HK-2 (cell line): ENCODE measurements around the gene OLAH.

Experiments
- DNase-seq: peaks from one replicate; pipeline ENCODE4 v3.0.0-alpha.2; 2018; ENCODE audit not compliant: unreplicated experiment

The OLAH gene

DNA sequence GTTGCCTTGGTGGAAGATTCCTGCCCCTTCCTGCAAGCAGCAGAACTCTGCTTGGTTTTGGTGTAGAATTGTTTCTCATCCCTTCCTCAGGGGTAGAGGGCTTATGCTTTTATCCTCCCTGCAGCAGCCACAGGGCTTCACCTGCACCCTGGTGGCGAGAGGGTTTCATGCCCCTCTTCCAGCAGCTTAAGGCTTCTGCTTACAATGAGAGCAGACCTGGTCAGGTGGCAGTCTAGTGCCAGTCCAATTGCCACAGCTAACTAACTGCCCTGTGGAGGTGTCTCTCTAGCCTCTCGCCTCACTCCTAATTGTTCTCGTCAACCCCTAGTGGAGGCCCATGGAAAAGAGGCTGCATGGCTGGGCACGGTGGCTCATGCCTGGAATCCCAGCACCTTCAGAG is 25.5 kb downstream of the OLAH start:
- DNase-seq: no peak

DNA sequence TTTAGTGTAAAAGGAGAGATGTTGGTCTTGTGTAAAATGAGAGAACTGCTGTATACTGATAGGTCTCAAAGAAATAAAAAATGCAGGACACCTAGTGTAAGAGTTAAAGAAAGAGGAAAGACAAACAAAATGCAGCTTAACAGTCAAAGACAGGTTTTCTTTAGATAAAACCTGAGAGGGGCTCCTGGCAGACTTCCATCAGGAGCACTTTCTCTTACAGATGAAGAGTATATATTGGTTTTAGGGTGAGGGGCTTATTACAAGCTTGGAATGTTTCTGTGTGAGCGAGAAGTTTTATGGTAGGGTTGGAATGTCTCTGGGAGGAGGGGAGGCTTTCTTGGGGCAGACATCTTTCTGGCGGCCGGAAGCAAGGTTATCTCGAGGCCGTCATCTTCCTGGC is 28.6 kb downstream of the OLAH start:
- DNase-seq: no peak

DNA sequence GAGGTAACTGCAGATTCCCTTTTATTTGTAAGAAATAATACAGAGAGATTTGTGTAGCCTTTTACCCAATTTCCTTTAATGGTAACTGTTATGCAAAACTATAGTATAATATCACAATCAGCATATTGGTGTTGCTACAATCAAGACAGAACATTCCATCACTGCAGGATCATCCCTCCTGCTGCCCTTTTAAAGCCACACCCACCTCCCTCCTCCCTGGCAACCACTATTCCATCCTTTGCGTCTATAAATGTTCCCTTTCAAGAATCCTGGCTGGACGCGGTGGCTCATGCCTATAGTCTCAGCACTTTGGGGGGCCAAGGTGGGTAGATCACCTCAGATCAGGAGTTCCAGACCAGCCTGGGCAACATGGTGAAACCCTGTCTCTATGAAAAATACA is 31.7 kb downstream of the OLAH start:
- no peak for DNase-seq

DNA sequence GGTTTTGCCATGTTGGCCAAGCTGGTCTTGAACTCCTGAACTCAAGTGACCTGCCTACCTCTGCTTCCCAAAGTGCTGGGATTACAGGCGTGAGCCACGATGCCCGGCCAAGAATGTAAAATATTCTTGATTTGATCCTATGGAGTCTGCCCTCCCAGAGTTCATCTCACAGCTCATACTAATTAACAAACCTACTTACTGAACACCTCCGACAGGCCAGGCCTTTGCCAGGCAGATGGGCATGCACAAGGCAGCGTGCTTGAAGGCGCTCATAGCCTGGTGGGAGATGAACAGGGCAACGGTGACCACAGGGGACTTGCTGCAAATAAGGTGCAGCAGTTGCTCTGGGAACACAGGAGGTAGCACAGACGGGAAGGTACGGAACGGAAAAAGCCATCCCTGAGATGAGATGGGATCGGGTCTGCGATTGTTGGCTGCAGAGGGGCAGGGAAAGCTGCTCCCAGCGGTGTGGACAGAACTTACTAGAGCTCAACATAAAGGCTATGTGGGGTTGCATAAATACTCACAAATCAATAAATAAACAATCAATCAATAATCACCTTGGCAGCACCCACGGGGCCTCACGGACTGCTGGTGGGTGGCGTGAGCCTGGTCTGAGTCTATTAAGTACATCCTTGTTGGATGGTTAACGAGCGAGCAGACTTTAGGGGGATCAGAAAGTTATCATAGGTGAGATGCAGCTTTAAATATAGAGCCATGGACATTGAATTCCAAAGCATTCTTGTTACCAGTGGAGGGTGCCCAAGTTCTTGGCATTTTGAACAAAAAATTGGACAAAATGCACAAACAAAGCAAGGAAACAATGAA is 40.1 kb downstream of the OLAH start:
- DNase-seq: no peak

DNA sequence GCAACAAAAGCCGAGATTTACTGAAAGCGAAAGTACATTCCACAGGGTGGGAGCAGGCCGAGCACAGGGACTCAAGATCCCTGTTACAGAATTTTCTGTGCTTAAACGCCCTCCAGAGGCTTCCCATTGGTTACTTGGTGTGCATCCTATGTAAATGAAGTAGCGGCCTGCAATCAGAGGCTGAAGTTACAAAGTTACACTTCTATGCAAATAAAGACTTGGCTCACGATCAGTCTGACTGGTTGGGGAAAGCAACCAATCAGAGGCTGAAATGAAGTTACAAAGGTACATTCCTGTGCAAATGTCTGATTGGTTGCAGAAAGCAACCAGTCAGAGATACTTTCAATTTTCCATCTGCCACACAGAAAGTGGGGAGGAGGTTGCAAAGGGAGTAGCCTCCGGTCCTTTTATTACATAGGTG is 40.8 kb downstream of the OLAH start:
- DNase-seq: no peak

DNA sequence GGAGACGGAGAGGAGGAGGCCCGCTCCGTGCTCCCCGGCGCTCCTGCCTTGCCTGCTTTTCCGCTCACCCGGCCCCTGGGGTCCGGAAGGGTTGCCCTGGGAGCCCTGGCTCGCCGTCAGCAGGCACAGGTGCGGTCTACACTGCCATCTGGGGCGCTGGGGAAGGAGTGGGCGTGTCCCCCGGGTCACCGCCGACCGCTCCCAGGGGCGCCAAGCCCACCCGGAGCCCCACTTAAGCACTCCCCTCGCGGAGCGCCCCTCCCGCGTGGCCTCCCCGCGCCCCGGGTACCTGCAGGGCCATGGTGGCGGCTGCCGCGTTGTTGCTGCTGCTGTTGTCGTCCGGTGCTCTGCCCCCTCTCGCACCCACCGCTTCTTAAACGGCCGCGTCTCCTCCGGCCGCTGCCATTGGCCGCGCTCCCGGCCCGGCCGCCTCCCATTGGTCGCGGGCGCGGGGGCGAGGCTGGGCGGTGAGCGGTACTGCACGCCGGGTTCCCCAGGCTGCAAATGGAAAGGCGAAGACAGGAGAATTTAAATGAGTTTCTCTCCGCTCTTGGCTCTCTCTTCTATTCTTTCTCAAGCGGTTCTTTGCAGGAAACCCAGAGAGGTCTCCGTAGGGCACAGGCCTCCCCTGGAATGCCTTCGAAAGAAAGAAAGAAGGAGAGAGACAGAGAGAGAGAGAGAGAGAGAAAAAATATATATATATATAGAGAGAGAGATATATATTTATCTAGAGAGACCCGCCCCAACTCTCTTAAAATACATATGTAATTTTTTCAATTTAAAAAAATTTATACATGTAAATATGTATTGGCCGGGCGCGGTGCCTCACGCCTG is 44.9 kb downstream of the OLAH start, which contains the start of gene ACBD7:
ACBD7 (minus strand) TSS at position 349 of the 834 bp plus-strand sequence; CDS start at position 301, 48 bp downstream.
- peak; percentile 71 for DNase-seq

DNA sequence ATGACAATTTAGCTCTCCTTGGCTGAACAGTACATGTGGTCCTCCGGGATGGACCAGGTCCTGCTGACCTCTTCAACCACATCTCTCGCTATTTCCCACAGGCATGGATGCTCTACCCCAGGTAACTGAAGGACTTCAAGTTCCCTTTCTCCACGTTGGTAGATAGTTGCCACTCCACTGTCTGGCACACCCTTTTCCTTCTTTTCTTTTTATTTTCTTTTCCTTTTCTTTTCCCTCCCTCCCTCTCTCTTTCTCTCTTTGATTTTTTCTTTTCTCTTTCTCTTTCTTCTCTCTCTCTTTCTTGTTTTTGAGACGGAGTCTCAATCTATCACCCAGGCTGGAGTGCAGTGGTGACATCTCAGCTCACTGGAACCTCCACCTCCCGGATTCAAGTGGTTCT is 47.7 kb downstream of the OLAH start:
- DNase-seq: no peak

DNA sequence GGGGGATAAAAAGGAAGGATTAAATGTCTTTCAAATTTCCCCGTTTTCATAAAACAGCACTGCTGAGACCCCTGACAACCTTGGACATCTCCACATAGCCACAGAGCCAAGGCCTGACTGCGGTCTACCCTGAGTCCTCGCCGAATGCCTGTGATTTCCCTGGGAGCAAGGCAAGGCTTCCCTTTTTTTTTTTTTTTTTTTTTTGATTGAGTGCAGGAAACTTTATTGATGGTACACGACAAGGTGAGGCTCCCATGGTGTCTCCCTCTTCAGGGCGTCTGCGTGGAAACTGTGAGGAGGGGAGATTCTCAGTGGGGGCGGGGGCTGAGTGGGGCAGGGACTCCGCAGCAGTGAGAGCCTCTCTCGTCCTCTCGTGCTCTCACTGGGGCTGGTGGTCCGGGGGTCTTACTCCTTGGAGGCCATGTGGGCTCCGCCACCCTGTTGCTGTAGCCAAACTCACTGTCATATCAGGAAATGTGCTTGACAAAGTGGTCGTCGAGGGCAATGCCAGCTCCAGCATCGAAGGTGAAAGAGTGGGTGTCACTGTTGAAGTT is 49.2 kb downstream of the OLAH start:
- no peak for DNase-seq

DNA sequence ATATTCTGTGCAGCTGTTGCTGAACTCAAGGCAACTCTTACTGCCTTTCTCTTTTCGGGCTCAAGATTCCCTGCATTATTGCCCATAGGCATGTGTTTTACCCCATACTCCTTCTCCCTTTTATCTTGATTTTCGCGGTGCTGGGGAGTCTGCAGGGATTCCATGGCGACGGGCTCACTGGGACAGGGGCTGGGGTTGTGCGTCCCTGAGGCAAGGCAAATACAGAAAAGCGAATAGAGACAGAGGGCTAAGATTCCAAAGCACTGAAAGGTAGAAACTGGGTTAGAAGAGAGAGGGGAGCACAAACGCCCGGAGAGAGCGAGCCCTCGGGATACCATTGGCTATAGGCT is 52.9 kb downstream of the OLAH start:
- no peak for DNase-seq

DNA sequence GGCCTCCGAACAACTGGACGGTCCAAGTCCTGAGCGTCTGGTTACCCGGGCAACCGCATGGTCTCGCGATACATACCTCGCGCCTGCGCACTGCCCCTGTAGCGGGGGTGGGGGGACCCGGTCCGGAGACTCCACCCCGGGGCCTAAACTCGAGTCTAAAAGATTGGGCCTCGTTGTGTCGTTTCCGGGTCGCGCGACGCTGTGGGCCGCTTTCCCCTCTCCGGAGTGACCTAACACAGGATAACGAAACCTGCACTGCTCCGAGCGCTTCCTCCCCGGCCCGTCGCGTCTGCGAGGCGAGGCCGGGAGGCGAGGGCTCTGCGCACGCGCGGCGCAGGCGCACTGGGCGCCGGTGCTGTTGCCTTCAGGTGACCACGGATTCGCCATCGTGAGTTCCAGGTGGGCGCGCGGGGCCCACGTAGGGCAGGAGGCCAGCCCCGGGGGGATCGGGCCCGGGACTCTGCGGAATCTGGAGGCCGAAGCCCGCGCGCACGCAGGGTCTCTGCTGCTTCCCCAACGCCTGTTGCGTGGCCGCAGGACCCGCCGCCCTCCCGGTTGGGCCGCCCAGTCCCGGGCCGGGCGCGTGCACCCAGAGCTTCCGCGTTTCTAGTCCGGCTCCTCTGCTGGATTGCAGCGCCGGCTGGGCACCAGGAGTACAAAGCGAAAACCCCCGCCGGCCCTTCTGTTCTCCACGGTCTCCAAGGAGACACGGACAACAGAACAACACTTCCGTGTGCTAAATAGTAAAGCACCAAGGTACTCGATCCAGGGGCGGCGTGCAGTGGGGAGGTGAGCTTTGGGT is 53.5 kb downstream of the OLAH start, which contains the start of gene RPP38:
RPP38 (plus strand) TSS at position 345 of the 802 bp plus-strand sequence. CDS start 5,960 bp downstream, outside the sequence.
- DNase-seq: peak; percentile 92

DNA sequence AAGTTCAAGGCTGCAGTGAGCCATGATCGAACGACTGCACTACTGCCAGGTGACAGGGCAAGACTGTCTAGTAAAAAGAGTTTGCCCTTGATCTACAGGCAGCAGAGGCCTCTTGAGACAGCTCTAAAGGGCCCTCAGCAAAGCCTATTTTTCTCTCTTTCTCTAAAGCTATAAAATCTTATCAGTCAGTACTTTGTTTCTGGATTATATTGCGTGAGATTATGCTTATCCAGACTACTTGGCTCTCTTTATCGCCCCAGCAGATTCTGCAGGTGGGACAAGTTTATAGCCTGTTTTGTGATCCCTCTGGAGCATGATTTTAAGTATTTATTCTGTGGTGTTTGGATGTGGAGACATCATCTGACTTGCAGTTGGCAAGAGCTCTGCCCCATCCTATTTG is 56.1 kb downstream of the OLAH start:
- DNase-seq: no peak

DNA sequence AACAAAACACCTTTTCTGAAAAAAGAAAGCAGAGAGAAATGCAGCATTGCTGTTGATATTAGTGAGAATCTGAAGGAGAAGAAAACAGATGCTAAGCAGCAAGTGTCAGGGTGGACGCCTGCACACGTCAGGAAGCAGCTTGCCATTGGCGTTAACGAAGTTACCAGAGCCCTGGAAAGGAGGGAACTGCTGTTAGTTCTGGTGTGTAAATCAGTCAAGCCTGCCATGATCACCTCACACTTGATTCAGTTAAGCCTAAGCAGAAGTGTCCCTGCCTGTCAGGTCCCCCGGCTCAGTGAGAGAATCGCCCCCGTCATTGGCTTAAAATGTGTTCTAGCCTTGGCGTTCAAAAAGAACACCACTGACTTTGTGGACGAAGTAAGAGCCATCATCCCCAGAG is 59.8 kb downstream of the OLAH start:
- no peak for DNase-seq

DNA sequence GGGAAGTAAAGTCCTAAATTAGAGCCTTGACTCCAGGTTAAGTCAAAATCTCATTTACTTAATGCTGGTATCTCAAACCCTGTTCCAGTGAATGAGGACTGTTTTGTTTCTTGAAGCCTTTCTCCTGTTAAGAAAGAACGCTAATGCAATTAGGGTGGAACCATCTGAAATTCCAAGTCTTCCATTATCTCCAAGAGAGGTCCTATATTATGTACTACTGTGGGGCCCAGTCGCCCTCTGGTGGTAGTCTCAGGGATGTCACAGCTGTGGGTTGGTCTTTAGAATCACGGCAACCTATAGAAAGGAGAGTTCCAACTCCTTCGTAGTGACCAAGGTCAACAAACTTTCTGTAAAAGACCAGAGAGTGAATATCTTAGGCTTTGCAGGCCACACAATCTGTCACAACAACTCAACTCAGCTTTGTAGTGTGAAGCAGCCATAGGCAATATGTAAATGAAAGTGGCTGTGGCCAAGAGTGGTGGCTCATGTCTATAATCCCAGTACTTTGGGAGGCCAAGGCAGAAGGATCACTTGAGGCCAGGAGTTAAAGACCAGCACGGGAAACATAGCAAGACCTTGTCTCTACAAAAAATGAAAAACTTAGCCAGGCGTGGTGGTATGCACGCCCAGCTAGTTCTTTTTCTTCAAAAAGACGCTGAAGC is 62.7 kb downstream of the OLAH start:
- DNase-seq: peak; percentile 53

DNA sequence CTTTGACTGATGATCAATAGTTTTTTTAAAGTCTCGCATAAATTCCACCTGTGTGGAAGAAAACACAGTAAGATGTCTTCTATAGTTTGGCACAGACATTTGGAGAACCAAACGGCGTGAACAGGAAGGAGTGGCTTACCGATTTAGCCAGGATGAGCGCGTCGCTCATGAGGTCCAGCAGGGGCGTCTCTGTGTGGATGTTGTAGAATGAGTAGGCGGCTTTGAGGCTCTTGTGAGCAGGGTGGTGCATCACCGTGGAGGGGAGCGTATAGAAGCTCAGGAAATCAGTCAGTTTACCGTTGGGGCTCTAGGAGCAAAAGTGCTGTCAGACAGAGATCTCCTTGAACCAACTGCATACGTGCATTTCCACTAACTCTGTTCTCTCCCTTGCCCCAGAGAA is 68.9 kb downstream of the OLAH start:
- DNase-seq: no peak

DNA sequence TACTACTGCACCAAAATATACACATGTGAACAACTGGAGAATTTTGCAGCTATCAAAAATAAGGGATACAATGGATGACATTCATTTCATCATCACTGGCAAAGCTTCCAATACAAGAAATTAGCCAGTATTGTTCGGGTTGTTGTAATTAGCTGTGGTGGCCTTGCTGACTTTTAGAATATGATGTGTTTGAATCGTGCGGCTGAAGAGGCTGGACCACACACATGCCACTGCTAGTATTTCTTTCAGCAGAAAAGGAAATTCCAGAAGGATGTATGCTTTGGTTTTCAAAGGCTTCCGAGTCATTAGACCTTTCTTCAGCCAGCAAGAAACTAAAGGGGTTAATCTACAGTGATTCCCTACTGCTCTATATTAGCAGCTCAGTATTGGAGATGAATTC is 70.0 kb downstream of the OLAH start:
- no peak for DNase-seq

DNA sequence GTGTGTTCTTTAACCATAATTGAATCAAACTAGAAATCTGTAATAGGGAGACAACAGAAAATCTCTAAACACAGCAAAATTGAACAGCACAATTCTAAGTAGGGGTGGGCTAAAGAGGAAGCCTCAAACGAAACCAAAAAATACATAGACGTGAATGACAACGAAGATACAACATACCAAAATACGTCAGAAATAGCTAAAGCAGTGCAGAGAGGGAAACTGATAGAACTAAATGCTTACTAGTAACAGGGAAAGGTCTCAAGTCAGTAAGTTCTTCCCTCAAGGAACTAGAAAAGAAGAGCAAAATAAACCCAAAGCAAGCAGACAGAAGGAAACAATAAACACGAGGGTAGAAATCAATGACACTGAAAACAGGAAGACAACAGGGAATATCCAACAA is 72.5 kb downstream of the OLAH start:
- DNase-seq: no peak

DNA sequence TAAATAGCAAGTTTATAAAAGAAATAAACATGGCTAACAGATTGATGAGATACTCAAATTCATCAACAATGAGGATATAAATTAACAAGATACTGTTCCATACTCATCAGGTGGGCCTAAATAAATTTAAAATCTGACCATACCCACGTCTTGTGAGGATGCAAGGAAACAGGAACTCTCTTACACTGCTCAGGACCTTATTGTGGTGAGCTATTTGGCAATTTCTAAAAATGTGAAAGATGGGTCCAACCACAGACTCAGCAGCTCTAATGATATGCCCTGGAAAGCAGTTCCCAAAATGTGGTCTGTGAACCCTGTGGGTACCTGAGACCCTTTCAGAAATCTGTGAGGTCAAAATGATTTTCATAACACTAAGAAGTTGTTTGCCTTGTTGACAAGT is 74.9 kb downstream of the OLAH start:
- DNase-seq: no peak

DNA sequence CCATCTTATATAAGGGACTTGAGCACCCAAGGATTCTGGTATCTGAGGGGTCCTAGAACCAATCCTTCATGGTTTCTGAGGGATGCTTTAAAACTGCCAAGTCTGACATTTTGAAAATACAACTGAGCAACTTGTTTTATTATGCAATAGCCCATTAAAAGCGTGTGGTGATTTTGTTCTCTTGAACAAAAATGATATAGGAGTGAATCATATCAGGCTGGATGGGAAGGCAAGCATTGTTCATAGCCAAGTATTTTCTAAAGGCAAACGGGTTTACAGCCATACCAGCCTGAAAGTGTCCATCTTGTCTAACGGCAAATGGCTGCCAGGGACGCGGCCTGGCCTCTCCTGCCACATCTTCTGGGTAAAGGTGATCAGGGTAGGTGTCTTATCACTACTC is 76.8 kb downstream of the OLAH start:
- DNase-seq: no peak

DNA sequence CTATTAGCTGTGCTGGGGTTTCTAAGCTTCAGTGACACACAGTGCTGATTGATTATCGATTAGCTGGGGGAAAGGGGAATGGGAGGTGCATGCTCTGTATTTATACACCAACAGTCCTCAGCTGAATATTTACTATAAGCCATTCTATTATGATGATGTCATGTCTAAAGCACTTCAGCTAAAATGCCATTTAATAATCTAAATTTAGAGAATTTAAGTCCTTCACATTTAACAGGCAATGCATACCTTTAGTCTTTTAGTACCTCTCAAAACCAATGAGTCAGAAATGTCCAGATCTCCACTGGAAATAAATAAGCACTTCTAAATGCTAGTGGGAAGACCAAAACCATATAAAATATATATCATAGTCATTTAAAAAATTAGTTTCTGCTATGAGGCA is 78.0 kb downstream of the OLAH start:
- DNase-seq: no peak

DNA sequence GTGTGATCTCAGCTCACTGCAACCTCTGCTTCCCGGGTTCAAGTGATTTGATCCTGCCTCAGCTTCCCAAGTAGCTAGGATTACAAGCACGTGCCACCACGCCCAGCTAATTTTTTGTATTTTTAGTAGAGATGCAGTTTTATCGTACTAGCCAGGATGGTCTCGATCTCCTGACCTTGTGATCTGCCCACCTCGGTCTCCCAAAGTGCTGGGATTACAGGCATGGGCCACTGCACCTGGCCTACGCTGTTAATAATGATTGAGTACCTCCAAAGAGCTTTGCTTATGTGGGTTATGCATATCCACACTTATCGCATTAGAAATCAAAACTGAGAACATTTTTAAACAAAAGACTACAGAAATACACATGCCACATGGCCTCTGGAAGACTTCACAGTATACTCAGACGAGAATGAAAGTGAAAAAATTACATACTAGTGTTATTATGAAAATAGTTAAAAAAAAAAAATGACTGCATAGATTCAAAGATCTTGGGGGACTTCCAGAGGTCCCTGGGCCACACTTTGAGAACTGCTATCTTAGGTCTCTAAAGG is 78.8 kb downstream of the OLAH start:
- no peak for DNase-seq
